Peyer's patch (tissue), 4 donors: ENCODE results near the gene USP40. TPM values are rescaled to one million over a fixed set of nuclear protein-coding genes. Genes with fewer than 3 reads are reported as not detected.

Source experiments
- DNase-seq, 3 donors: peaks; one replicate each; pipeline ENCODE4 v3.0.0-alpha.2; 2017 to 2019
- H3K27ac ChIP-seq, 4 donors: fragments of 200-600 bp; sonication (generic); one replicate each; pipeline ENCODE4 v1.5.1; 2016 to 2019
- H3K27me3 ChIP-seq, 2 donors: fragments of 200-600 bp; sonication (generic); one replicate each; pipeline ENCODE4 v1.5.1; 2019
- H3K36me3 ChIP-seq, 3 donors: fragments of 200-600 bp; sonication (generic); one replicate each; pipeline ENCODE4 v1.5.1; 2016 to 2019
- H3K4me1 ChIP-seq, 4 donors: fragments of 200-600 bp; sonication (generic); one replicate each; pipeline ENCODE4 v1.5.1; 2016 to 2019
- H3K4me3 ChIP-seq, 4 donors: fragments of 200-600 bp; sonication (generic); 1 replicate in 3 of 4; 2 replicates in 1 of 4; pipeline ENCODE4 v1.5.1; 2016 to 2019; ENCODE audit warnings: mild to moderate bottlenecking in 1 of 4
- H3K9me3 ChIP-seq, 4 donors: fragments of 200-600 bp; sonication (generic); one replicate each; pipeline ENCODE4 v1.5.1; 2016 to 2019; ENCODE audit warnings: mild to moderate bottlenecking in 1 of 4
- CTCF ChIP-seq, 6 experiments: fragments of 450-650 bp in 4 of 6; fragments of 200-600 bp in 2 of 6; sonication (generic) in 1 of 6; IDR thresholded peaks; one replicate each; pipeline ENCODE4 v1.5.1; 2017 to 2019; ENCODE audit warnings: antibody characterized with exemption in 6 of 6, mild to moderate bottlenecking in 3 of 6, moderate library complexity in 1 of 6
- POLR2A ChIP-seq, 2 donors: fragments of 450-650 bp; IDR thresholded peaks; one replicate each; pipeline ENCODE4 v1.5.1; 2017; ENCODE audit warnings: antibody characterized with exemption in 2 of 2, mild to moderate bottlenecking in 2 of 2, moderate library complexity in 2 of 2
- total RNA-seq, 4 donors: library from RNA; depleted of rRNA; stranded (reverse); fragments of >200 nt; gene quantifications; one replicate each; pipeline ENCODE4 v1.1.0, GENCODE V29; 2016

Gene USP40
- total RNA-seq, 4 donors from 2014 or later: 34.3 to 58.7 (median 45.0) TPM

- H3K36me3 ChIP-seq: peaks cover 0 to 43% (median 0%) of the 10 kb centered on the region in 3 donors
- no peak for TF ChIP-seq CTCF (IDR thresholded peaks at IDR 0.05)
- no peak for TF ChIP-seq POLR2A (IDR thresholded peaks at IDR 0.05)
Observed at GRCh38 chr2:233499928-233500327, 66.7 kb downstream of the USP40 start.

GRCh38 chr2:233498126-233498525, 68.5 kb downstream of the USP40 start:
- no peak overlapping the region for H3K4me3 ChIP-seq
- DNase-seq: no peak
- H3K27me3 ChIP-seq: no peaks in the 10 kb centered on the region
- peaks cover 0 to 3% (median 0%) of the 10 kb centered on the region in 4 donors for H3K9me3 ChIP-seq
- peaks cover 0 to 46% (median 0%) of the 10 kb centered on the region in 3 donors for H3K36me3 ChIP-seq
- TF ChIP-seq POLR2A (IDR thresholded peaks at IDR 0.05) (no peak), CTCF (IDR thresholded peaks at IDR 0.05) (no peak)
- H3K27ac ChIP-seq: no peak overlapping the region
- H3K4me1 ChIP-seq: no peaks in the 10 kb centered on the region

More at GRCh38 chr2:233499928-233500327, 66.7 kb downstream of the USP40 start:
- Histone ChIP-seq H3K4me1 (no peaks in the 10 kb centered on the region), H3K27me3 (no peaks in the 10 kb centered on the region), H3K4me3 (no peak overlapping the region), H3K27ac (no peak overlapping the region), H3K9me3 (peaks cover 0 to 12% (median 0%) of the 10 kb centered on the region in 4 donors)
- DNase-seq: no peak

- TF ChIP-seq CTCF (IDR thresholded peaks at IDR 0.05): no peak
- no peak for TF ChIP-seq POLR2A (IDR thresholded peaks at IDR 0.05)
- H3K27ac ChIP-seq: no peak overlapping the region
- H3K4me3 ChIP-seq: no peak overlapping the region
- DNase-seq: no peak
- H3K36me3 ChIP-seq: peaks cover 0 to 48% (median 0%) of the 10 kb centered on the region in 3 donors
- no peaks in the 10 kb centered on the region for H3K9me3 ChIP-seq
- H3K27me3 ChIP-seq: no peaks in the 10 kb centered on the region
- no peaks in the 10 kb centered on the region for H3K4me1 ChIP-seq
Observed at GRCh38 chr2:233497692-233498091, 68.9 kb downstream of the USP40 start.

GRCh38 chr2:233495503-233496496, 70.8 kb downstream of the USP40 start:
- TF ChIP-seq POLR2A (IDR thresholded peaks at IDR 0.05) (no peak), CTCF (IDR thresholded peaks at IDR 0.05) (no peak)
- H3K27ac ChIP-seq: no peak overlapping the region
- H3K27me3 ChIP-seq: no peaks in the 10 kb centered on the region
- no peak for DNase-seq
- H3K9me3 ChIP-seq: no peaks in the 10 kb centered on the region
- H3K4me3 ChIP-seq: no peak overlapping the region
- H3K36me3 ChIP-seq: peaks cover 0 to 65% (median 0%) of the 10 kb centered on the region in 3 donors
- no peaks in the 10 kb centered on the region for H3K4me1 ChIP-seq

- no peaks in the 10 kb centered on the region for H3K27me3 ChIP-seq
- H3K9me3 ChIP-seq: no peaks in the 10 kb centered on the region
- no peak overlapping the region for H3K4me3 ChIP-seq
- no peaks in the 10 kb centered on the region for H3K4me1 ChIP-seq
- peaks cover 0 to 67% (median 0%) of the 10 kb centered on the region in 3 donors for H3K36me3 ChIP-seq
- DNase-seq: no peak
- no peak for TF ChIP-seq POLR2A (IDR thresholded peaks at IDR 0.05)
- no peak for TF ChIP-seq CTCF (IDR thresholded peaks at IDR 0.05)
- H3K27ac ChIP-seq: no peak overlapping the region
Observed at GRCh38 chr2:233492751-233493150, 73.8 kb downstream of the USP40 start.
